ENCODE measurements around the gene CDK10.
"Not testable (repeated sequence)": the region's sequence is repeated elsewhere in the genome, so short reads cannot be mapped to it uniquely, and the experiment has no call there.

DNA sequence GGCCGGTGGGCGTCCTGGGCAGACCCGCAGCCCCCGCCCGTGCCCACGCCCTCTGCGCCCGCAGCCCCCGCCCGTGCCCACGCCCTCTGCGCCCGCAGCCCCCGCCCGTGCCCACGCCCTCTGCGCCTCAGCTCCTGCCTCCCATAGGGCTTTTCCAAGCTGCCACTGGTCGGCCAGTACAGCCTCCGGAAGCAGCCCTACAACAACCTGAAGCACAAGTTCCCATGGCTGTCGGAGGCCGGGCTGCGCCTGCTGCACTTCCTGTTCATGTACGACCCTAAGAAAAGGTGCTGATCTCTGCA is 8.2 kb downstream of the CDK10 start:
- TF ChIP-seq CTCF, EZH2phosphoT487 (IDR thresholded peaks at IDR 0.05; ENCODE audit: low read length): not testable (repeated sequence)
